Measurements from ENCODE around the gene CSF3R. TPM values are rescaled to one million over a fixed set of nuclear protein-coding genes. Genes with fewer than 3 reads are reported as not detected.
"Not testable (repeated sequence)": the region's sequence is repeated elsewhere in the genome, so short reads cannot be mapped to it uniquely, and the experiment has no call there.

Gene CSF3R
- total and polyA plus RNA-seq, 2 experiments from 2014 or later: 3.3 to 6.0 TPM

DNA sequence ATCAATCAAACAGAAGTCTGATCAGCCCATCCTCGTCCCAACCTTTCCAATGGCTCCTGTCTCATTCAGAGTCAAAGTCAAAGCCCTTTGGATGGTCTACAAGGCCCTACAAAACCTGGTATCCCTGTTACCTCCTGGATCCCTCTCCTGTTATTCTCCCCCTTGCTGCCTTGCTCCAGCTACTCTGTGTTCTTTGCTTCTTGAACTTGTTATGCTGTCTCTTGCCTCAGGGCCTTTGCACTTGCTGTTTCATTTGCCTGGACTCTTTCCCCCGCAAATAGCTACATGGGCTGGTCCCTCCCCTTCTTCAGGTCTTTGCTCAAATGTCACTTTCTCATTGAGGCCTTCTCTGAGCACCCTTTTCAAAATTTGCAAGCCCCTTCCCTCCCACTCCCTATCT, 1.4 kb upstream of the CSF3R start:
- peaks cover 17% of the 10 kb centered on the region for H3K4me1 ChIP-seq (ENCODE audit: low read depth)
- H3K9me3 ChIP-seq (ENCODE audit: low read depth): no peaks in the 10 kb centered on the region
- no peaks in the 10 kb centered on the region for H3K36me3 ChIP-seq
- DNase-seq (ENCODE audit: low read depth in 1 of 2, low spot score in 1 of 2): no peak
- no peak for TF ChIP-seq CTCF (IDR thresholded peaks at IDR 0.05; ENCODE audit: low read depth, low read length)
- no peak overlapping the region for H3K27ac ChIP-seq
- H3K27me3 ChIP-seq: no peaks in the 10 kb centered on the region
- H3K4me3 ChIP-seq: no peak overlapping the region

- no peak for DNase-seq (ENCODE audit: low read depth in 1 of 2, low spot score in 1 of 2)
- H3K27ac ChIP-seq: peak overlapping the region; percentile 64
- no peaks in the 10 kb centered on the region for H3K9me3 ChIP-seq (ENCODE audit: low read depth)
- no peak overlapping the region for H3K4me3 ChIP-seq
- no peaks in the 10 kb centered on the region for H3K36me3 ChIP-seq
- H3K27me3 ChIP-seq: no peaks in the 10 kb centered on the region
- TF ChIP-seq CTCF (IDR thresholded peaks at IDR 0.05; ENCODE audit: low read depth, low read length): no peak
- H3K4me1 ChIP-seq (ENCODE audit: low read depth): peaks cover 17% of the 10 kb centered on the region
Observed at GRCh38 chr1:36481771-36482723, 666 bp downstream of the CSF3R start.

DNA sequence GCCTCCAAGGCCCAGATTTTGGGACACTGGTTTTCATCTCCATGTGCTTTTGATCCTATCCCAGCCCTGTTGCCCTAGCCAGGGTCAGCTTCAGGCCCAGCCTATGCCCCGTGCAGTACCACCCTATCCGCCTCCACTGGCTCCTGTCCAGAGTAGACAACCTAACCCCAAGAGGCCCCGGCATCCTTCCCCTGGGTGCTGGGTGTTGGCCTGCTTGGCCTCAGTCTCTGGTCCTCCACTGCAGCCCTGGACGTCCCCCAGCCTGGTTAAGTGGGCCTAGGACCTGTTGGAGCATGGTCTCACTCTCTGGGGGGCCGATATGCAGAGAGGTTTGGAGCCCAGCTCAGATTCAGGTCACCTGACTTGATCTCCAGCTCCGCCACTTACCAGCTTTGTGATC, 1.6 kb downstream of the CSF3R start:
- H3K9me3 ChIP-seq (ENCODE audit: low read depth): no peaks in the 10 kb centered on the region
- TF ChIP-seq CTCF (IDR thresholded peaks at IDR 0.05; ENCODE audit: low read depth, low read length): no peak
- H3K27ac ChIP-seq: peak overlapping the region; percentile 64
- no peaks in the 10 kb centered on the region for H3K27me3 ChIP-seq
- peaks cover 19% of the 10 kb centered on the region for H3K4me1 ChIP-seq (ENCODE audit: low read depth)
- no peaks in the 10 kb centered on the region for H3K36me3 ChIP-seq
- no peak for DNase-seq (ENCODE audit: low read depth in 1 of 2, low spot score in 1 of 2)
- H3K4me3 ChIP-seq: no peak overlapping the region

- DNase-seq (ENCODE audit: low read depth in 1 of 2, low spot score in 1 of 2): no peak
- Histone ChIP-seq H3K4me3 (no peak overlapping the region), H3K36me3 (no peaks in the 10 kb centered on the region), H3K4me1 (ENCODE audit: low read depth) (peaks cover 26% of the 10 kb centered on the region), H3K27me3 (no peaks in the 10 kb centered on the region), H3K9me3 (ENCODE audit: low read depth) (no peaks in the 10 kb centered on the region), H3K27ac (no peak overlapping the region)
- TF ChIP-seq CTCF (IDR thresholded peaks at IDR 0.05; ENCODE audit: low read depth, low read length): no peak
Observed at GRCh38 chr1:36480161-36480560, 2.6 kb downstream of the CSF3R start.

GRCh38 chr1:36479505-36480051, 3.1 kb downstream of the CSF3R start:
- TF ChIP-seq CTCF (IDR thresholded peaks at IDR 0.05; ENCODE audit: low read depth, low read length): no peak
- H3K36me3 ChIP-seq: no peaks in the 10 kb centered on the region
- DNase-seq (ENCODE audit: low read depth in 1 of 2, low spot score in 1 of 2): no peak

GRCh38 chr1:36477615-36478014, 5.1 kb downstream of the CSF3R start:
- not testable (repeated sequence) for H3K27ac ChIP-seq

More at GRCh38 chr1:36479505-36480051, 3.1 kb downstream of the CSF3R start:
- Histone ChIP-seq H3K9me3 (ENCODE audit: low read depth) (no peaks in the 10 kb centered on the region), H3K4me3 (no peak overlapping the region), H3K27me3 (no peaks in the 10 kb centered on the region), H3K27ac (no peak overlapping the region), H3K4me1 (ENCODE audit: low read depth) (peaks cover 27% of the 10 kb centered on the region)

More at GRCh38 chr1:36477615-36478014, 5.1 kb downstream of the CSF3R start:
- not testable (repeated sequence) for H3K4me3 ChIP-seq; H3K9me3 ChIP-seq (ENCODE audit: low read depth); H3K27me3 ChIP-seq; H3K36me3 ChIP-seq; DNase-seq (ENCODE audit: low read depth in 1 of 2, low spot score in 1 of 2)
- H3K4me1 ChIP-seq (ENCODE audit: low read depth): peaks cover 24% of the 10 kb centered on the region

Measured in cardiac muscle cell (in vitro differentiated cells and primary cell).